Hair follicular keratinocyte (primary cell): ENCODE measurements around the gene HSPG2. TPM values are rescaled to one million over a fixed set of nuclear protein-coding genes. Genes with fewer than 3 reads are reported as not detected.

Experiments used
- total RNA-seq: library from RNA; depleted of rRNA; stranded (reverse); fragments of >200 nt; gene quantifications from 2 replicates; pipeline ENCODE4 v1.2.3, GENCODE V29; 2015

The HSPG2 gene
- 73.9 and 164 TPM in 2 replicates for total RNA-seq

GRCh38 chr1:21937034-21937371, at the start of gene HSPG2:
Gene HSPG2, minus strand, starts transcription at chr1:21937310. Its CDS starts 93 bp downstream, at chr1:21937217.

GRCh38 chr1:21976703-21977239, 39.7 kb upstream of the HSPG2 start, which contains the start of gene CELA3B:
Gene CELA3B, plus strand, starts transcription at chr1:21977022. Its CDS starts 18 bp downstream, at chr1:21977040.

GRCh38 chr1:21811875-21812305, 125.2 kb downstream of the HSPG2 start, which contains the start of gene LDLRAD2:
Gene LDLRAD2, plus strand, starts transcription at chr1:21812265. Its CDS starts 187 bp downstream, at chr1:21812452.

GRCh38 chr1:21782868-21783678, 154.0 kb downstream of the HSPG2 start, which contains the start of gene USP48:
Gene USP48, minus strand, starts transcription at chr1:21783149. Its CDS starts 192 bp downstream, at chr1:21782957.

Other genes starting within 250 kb of the HSPG2 start
- 14.9 and 20.0 TPM in 2 replicates for gene USP48, start 154.2 kb downstream of the HSPG2 start, total RNA-seq
- not detected in 2 replicates for gene LDLRAD2, start 125.0 kb downstream of the HSPG2 start, total RNA-seq
- not detected in 2 replicates for gene CELA3B, start 39.7 kb upstream of the HSPG2 start, total RNA-seq
- not detected in 2 replicates for gene CELA3A, start 64.3 kb upstream of the HSPG2 start, total RNA-seq
- 313 and 321 TPM in 2 replicates for gene CDC42, start 115.4 kb upstream of the HSPG2 start, total RNA-seq
- gene WNT4, start 205.8 kb upstream of the HSPG2 start, total RNA-seq: 0.08 TPM in 1 of 2 replicates, not detected in the other